DND-41 (cell line): Measurements from ENCODE around the gene WSB2.

Experiments used
- ATAC-seq: fragments of 200-7000 bp; cut with Tn5 transposase; 3 replicates; pipeline ENCODE4 v1.9.1; 2021; ENCODE audit warnings: low read depth; ENCODE audit not compliant: insufficient read depth
- DNase-seq: peaks from one replicate; pipeline ENCODE4 v3.0.0-alpha.2; 2020
- H2AFZ ChIP-seq: 2 replicates; pipeline ENCODE4 v1.6.0; 2012; ENCODE audit warnings: low read depth, low read length
- H3K27ac ChIP-seq: 2 replicates; pipeline ENCODE4 v1.5.1; 2012; ENCODE audit warnings: low read length, inconsistent platforms
- H3K27me3 ChIP-seq: fragments of 200-600 bp; sonication (generic); 2 replicates; pipeline ENCODE4 v1.6.0; 2012; ENCODE audit warnings: low read length, mild to moderate bottlenecking, inconsistent platforms; ENCODE audit not compliant: insufficient read depth, poor library complexity
- H3K36me3 ChIP-seq: 2 replicates; pipeline ENCODE4 v1.5.1; 2012; ENCODE audit warnings: low read length, inconsistent platforms; ENCODE audit not compliant: insufficient read depth
- H3K4me1 ChIP-seq: 2 replicates; pipeline ENCODE4 v1.5.1; 2012; ENCODE audit warnings: mild to moderate bottlenecking, low read length; ENCODE audit not compliant: insufficient read depth
- H3K4me2 ChIP-seq: 2 replicates; pipeline ENCODE4 v1.6.0; 2012; ENCODE audit warnings: mild to moderate bottlenecking, moderate library complexity, low read length, inconsistent platforms; ENCODE audit not compliant: insufficient read depth
- H3K4me3 ChIP-seq, 2 experiments: fragments of 200-600 bp in 1 of 2; shearing (Covaris generic) in 1 of 2; 2 replicates each; pipeline ENCODE4 v1.5.1; 2012 to 2016; ENCODE audit warnings: inconsistent platforms in 2 of 2, low read length in 2 of 2, mild to moderate bottlenecking in 2 of 2, low read depth in 1 of 2, moderate library complexity in 1 of 2
- H3K79me2 ChIP-seq: 2 replicates; pipeline ENCODE4 v1.6.0; 2012; ENCODE audit warnings: low read length, inconsistent platforms; ENCODE audit not compliant: insufficient read depth
- H3K9ac ChIP-seq: 2 replicates; pipeline ENCODE4 v1.6.0; 2012; ENCODE audit warnings: low read depth, mild to moderate bottlenecking, inconsistent platforms, low read length, moderate library complexity
- H3K9me3 ChIP-seq: 2 replicates; pipeline ENCODE4 v1.5.1; 2012; ENCODE audit warnings: low read length, moderate library complexity, mild to moderate bottlenecking, inconsistent platforms; ENCODE audit not compliant: insufficient read depth, severe bottlenecking
- H4K20me1 ChIP-seq: 2 replicates; pipeline ENCODE4 v1.6.0; 2012; ENCODE audit warnings: low read length; ENCODE audit not compliant: insufficient read depth
- CTCF ChIP-seq: IDR thresholded peaks from 2 replicates; pipeline ENCODE4 v1.5.1; 2012; ENCODE audit warnings: borderline replicate concordance, low read length, moderate library complexity, mild to moderate bottlenecking; ENCODE audit not compliant: poor library complexity, severe bottlenecking; ENCODE audit errors: extremely low read depth
- EZH2 ChIP-seq: IDR thresholded peaks from 3 replicates; pipeline ENCODE4 v1.6.1; 2012; ENCODE audit warnings: borderline replicate concordance, low read depth, mild to moderate bottlenecking, moderate library complexity, low read length, inconsistent platforms; ENCODE audit not compliant: severe bottlenecking

The WSB2 gene

GRCh38 chr12:118053071-118053985, 7.7 kb downstream of the WSB2 start:
- no peak for ATAC-seq
- no peak overlapping the region for H3K9ac ChIP-seq
- H4K20me1 ChIP-seq = no peaks in the 10 kb centered on the region
- H3K4me1 ChIP-seq = peaks cover 3% of the 10 kb centered on the region; the same call in 1 of the 2 replicates
- no peaks in the 10 kb centered on the region for H3K9me3 ChIP-seq
- no peak overlapping the region for H3K27ac ChIP-seq
- DNase-seq = no peak
- H2AFZ ChIP-seq = no peak overlapping the region
- no peak for TF ChIP-seq CTCF
- H3K27me3 ChIP-seq = no peaks in the 10 kb centered on the region
- no peak overlapping the region for H3K4me2 ChIP-seq
- H3K79me2 ChIP-seq = 0 out of 2 replicates have a peak, but pooled peaks cover 3% of the 10 kb centered on the region
- H3K36me3 ChIP-seq = peaks cover 16% of the 10 kb centered on the region
- no peak overlapping the region for H3K4me3 ChIP-seq

- ATAC-seq (no peak), DNase-seq (no peak)
- Histone ChIP-seq H3K36me3 (peaks cover 16% of the 10 kb centered on the region), H3K9me3 (no peaks in the 10 kb centered on the region), H3K27ac (no peak overlapping the region), H3K4me3 (no peak overlapping the region), H3K4me1 (peaks cover 3% of the 10 kb centered on the region; the same call in 1 of the 2 replicates), H3K9ac (no peak overlapping the region), H4K20me1 (no peaks in the 10 kb centered on the region), H3K27me3 (no peaks in the 10 kb centered on the region), H2AFZ (no peak overlapping the region), H3K79me2 (no peaks in the 10 kb centered on the region), H3K4me2 (no peak overlapping the region)
- TF ChIP-seq EZH2 (no peak), CTCF (no peak)
These were observed 8.5 kb downstream of the WSB2 start for GRCh38 chr12:118052324-118053070.

GRCh38 chr12:118050972-118051910, 9.7 kb downstream of the WSB2 start:
- no peak overlapping the region for H3K4me2 ChIP-seq
- ATAC-seq (no peak), DNase-seq (no peak)
- TF ChIP-seq EZH2 (no peak), CTCF (no peak)
- no peaks in the 10 kb centered on the region for H3K9me3 ChIP-seq
- no peak overlapping the region for H2AFZ ChIP-seq
- H3K27me3 ChIP-seq = no peaks in the 10 kb centered on the region
- peaks cover 3% of the 10 kb centered on the region; the same call in 1 of the 2 replicates for H3K4me1 ChIP-seq
- H4K20me1 ChIP-seq = no peaks in the 10 kb centered on the region
- no peak overlapping the region for H3K9ac ChIP-seq
- no peak overlapping the region for H3K27ac ChIP-seq
- peaks cover 16% of the 10 kb centered on the region for H3K36me3 ChIP-seq
- no peak overlapping the region for H3K4me3 ChIP-seq
- no peaks in the 10 kb centered on the region for H3K79me2 ChIP-seq
